HFFc6 (cell line): ENCODE data around the gene OSBP2. TPM values are rescaled to one million over a fixed set of nuclear protein-coding genes. Genes with fewer than 3 reads are reported as not detected.

Experiments
- DNase-seq: peaks from one replicate; pipeline ENCODE4 v3.0.0-alpha.2; 2018
- H3K27ac Mint-ChIP-seq: 2 replicates; pipeline ENCODE4 v1.8.0; 2020; ENCODE audit warnings: mild to moderate bottlenecking, mixed read lengths
- H3K27me3 Mint-ChIP-seq: 2 replicates; pipeline ENCODE4 v1.8.0; 2021; ENCODE audit warnings: mild to moderate bottlenecking, moderate library complexity, mixed read lengths; ENCODE audit not compliant: insufficient read depth
- H3K36me3 Mint-ChIP-seq: 2 replicates; pipeline ENCODE4 v1.8.0; 2021; ENCODE audit warnings: low read depth, mixed read lengths
- H3K4me1 Mint-ChIP-seq: 2 replicates; pipeline ENCODE4 v1.8.0; 2020; ENCODE audit warnings: low read depth, mixed read lengths
- H3K4me3 Mint-ChIP-seq: 2 replicates; pipeline ENCODE4 v1.8.0; 2020; ENCODE audit warnings: mild to moderate bottlenecking, moderate library complexity, mixed read lengths
- H3K9me3 Mint-ChIP-seq: 2 replicates; pipeline ENCODE4 v1.8.0; 2020; ENCODE audit warnings: mild to moderate bottlenecking, mixed read lengths
- total RNA-seq, 6 experiments: library from RNA; stranded (reverse); fragmentation: NEBNext Ultra II Directional; extraction: Animal tissue kit (Norgen Biotek cat#: 25700); gene quantifications; 2 replicates in 1 of 6; 3 replicates in 5 of 6; pipeline ENCODE4 v1.2.3, GENCODE V29; 2021
- TF ChIP-seq, protein P1 (sequence below): fragments of 200-600 bp; sonication (generic); IDR thresholded peaks from 2 replicates; pipeline ENCODE4 v1.5.0; 2021; ENCODE audit warnings: antibody characterized with exemption, mild to moderate bottlenecking

The OSBP2 gene
- total RNA-seq, 6 experiments from 2014 or later, result 0.09 to 0.37 (median 0.28) TPM; not detected in 1

- no peak for DNase-seq
- H3K27ac Mint-ChIP-seq, result no peak overlapping the region
- TF ChIP-seq, protein P1, sequence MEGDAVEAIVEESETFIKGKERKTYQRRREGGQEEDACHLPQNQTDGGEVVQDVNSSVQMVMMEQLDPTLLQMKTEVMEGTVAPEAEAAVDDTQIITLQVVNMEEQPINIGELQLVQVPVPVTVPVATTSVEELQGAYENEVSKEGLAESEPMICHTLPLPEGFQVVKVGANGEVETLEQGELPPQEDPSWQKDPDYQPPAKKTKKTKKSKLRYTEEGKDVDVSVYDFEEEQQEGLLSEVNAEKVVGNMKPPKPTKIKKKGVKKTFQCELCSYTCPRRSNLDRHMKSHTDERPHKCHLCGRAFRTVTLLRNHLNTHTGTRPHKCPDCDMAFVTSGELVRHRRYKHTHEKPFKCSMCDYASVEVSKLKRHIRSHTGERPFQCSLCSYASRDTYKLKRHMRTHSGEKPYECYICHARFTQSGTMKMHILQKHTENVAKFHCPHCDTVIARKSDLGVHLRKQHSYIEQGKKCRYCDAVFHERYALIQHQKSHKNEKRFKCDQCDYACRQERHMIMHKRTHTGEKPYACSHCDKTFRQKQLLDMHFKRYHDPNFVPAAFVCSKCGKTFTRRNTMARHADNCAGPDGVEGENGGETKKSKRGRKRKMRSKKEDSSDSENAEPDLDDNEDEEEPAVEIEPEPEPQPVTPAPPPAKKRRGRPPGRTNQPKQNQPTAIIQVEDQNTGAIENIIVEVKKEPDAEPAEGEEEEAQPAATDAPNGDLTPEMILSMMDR, result no peak
- H3K27me3 Mint-ChIP-seq, result no peaks in the 10 kb centered on the region; the same call in 1 of the 2 replicates
- peaks cover 13% of the 10 kb centered on the region for H3K4me1 Mint-ChIP-seq
- H3K4me3 Mint-ChIP-seq, result no peak overlapping the region
- H3K9me3 Mint-ChIP-seq, result no peaks in the 10 kb centered on the region
- peaks cover 8% of the 10 kb centered on the region for H3K36me3 Mint-ChIP-seq
These were observed 44.1 kb upstream of the OSBP2 start for GRCh38 chr22:30650508-30651116.

DNA sequence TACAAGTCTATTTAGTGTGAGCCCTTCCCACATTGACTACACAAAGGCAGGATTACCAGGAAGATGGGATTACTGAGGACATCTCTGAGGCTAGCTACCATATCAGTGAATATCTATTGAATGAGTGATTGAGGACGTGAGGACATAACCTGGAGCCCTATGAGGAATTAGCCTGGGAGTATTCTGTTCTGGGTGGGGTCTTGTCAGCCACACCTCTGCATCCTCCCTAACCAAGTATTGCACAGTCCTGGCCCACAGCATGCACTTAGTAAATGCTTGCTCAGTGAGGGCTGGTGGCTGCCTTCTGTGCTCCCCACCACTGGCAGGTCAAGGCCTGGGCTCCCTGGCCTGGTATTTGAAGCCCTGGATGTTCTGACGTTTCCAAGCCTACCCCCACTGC, 41.8 kb upstream of the OSBP2 start:
- Mint-ChIP-seq H3K27ac (no peak overlapping the region), H3K4me1 (peaks cover 13% of the 10 kb centered on the region), H3K4me3 (no peak overlapping the region), H3K27me3 (no peaks in the 10 kb centered on the region; the same call in 1 of the 2 replicates), H3K36me3 (peaks cover 4% of the 10 kb centered on the region), H3K9me3 (no peaks in the 10 kb centered on the region)
- TF ChIP-seq, protein P1, result no peak
- DNase-seq, result no peak

DNA sequence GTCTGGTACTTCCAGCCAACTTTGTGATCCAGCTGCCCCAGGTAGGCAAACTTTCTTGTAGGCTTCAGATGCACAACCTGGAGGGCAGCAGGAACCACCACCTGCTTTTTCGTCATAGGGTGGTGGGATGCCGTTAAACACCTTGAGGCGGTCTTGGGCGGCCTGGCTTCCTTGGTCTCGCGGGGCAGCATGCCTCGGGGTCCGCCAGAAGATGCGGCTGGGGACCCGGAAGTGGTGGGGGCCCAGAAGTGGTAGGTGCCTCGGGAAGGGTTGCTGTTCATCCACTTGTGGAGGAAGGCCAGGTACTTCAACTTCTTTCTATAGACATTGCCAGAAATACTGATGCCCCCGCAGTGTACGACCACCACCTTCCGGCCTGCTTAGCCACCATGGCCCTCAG, 40.3 kb upstream of the OSBP2 start:
- TF ChIP-seq, protein P1, result no peak
- Mint-ChIP-seq H3K27me3 (no peaks in the 10 kb centered on the region; the same call in 1 of the 2 replicates), H3K4me1 (peaks cover 8% of the 10 kb centered on the region), H3K4me3 (no peak overlapping the region), H3K9me3 (no peaks in the 10 kb centered on the region), H3K36me3 (no peaks in the 10 kb centered on the region; the same call in 1 of the 2 replicates), H3K27ac (no peak overlapping the region)
- DNase-seq, result no peak

GRCh38 chr22:30655532-30655931, 39.1 kb upstream of the OSBP2 start:
- Mint-ChIP-seq H3K27me3 (no peaks in the 10 kb centered on the region; the same call in 1 of the 2 replicates), H3K9me3 (no peaks in the 10 kb centered on the region), H3K36me3 (no peaks in the 10 kb centered on the region; the same call in 1 of the 2 replicates), H3K27ac (no peak overlapping the region), H3K4me3 (no peak overlapping the region), H3K4me1 (peaks cover 8% of the 10 kb centered on the region)
- TF ChIP-seq, protein P1, result no peak
- no peak for DNase-seq

- peaks cover 12% of the 10 kb centered on the region; the same call in 1 of the 2 replicates for H3K36me3 Mint-ChIP-seq
- peaks cover 9% of the 10 kb centered on the region for H3K4me1 Mint-ChIP-seq
- TF ChIP-seq, protein P1, result no peak
- no peaks in the 10 kb centered on the region for H3K9me3 Mint-ChIP-seq
- no peak overlapping the region for H3K27ac Mint-ChIP-seq
- no peaks in the 10 kb centered on the region; the same call in none of the 2 replicates for H3K27me3 Mint-ChIP-seq
- no peak for DNase-seq
- no peak overlapping the region for H3K4me3 Mint-ChIP-seq
These were observed 32.6 kb upstream of the OSBP2 start for GRCh38 chr22:30662040-30662439.
